GM19463 (cell line): ENCODE data around the gene RDH14.

Experiments
- ATAC-seq: cut with Tn5 transposase; IDR thresholded peaks from one replicate; pipeline ENCODE4 v1.9.1; 2021; ENCODE audit warnings: mild to moderate bottlenecking, moderate library complexity; ENCODE audit not compliant: unreplicated experiment

The RDH14 gene

DNA sequence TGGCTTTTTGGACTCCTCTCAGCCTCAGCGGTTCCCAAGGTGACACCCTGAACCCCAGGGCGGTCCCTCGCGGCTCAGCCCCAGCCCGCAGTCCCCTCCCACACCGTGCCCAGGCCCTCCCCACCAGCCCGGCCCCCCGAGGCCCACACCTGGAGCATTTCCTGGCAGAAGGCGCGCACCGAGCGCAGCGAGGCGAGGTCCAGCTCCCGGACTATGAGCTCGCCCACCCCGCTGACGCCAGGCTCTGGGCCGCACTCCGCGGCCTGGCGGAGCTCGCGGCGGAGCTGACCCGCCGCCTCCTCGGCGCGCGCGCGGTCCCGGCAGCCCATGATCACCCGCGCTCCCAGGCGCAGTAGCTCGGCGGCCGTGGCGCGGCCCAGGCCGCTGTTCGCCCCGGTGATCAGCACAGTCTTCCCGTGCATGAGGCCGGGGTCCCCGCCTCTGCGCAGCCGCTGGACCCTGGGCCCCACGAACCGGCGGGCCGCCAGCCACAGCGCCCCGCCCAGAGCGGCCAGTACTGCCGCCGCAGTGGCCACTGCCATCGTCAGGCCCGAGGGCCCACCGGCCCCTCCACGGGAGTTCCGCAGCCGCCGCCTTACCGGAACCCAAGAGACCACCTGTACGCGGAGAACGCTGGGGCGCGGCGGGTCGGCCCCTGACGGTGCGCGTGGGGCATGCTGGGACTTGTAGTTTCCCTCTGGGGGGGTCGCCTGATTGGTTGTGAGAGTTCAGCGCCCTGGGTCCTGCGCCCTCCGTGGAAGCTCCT lies at the start of gene RDH14:
TSS of gene RDH14 (minus strand) at position 623 of the 766 bp plus-strand sequence. CDS start at position 542, 81 bp downstream.
- peak; percentile 90 for ATAC-seq

GRCh38 chr2:18610090-18610489 lies 49.6 kb upstream of the RDH14 start:
- ATAC-seq: no peak

- ATAC-seq: no peak
Measured at GRCh38 chr2:18605115-18605514, 44.7 kb upstream of the RDH14 start.

DNA sequence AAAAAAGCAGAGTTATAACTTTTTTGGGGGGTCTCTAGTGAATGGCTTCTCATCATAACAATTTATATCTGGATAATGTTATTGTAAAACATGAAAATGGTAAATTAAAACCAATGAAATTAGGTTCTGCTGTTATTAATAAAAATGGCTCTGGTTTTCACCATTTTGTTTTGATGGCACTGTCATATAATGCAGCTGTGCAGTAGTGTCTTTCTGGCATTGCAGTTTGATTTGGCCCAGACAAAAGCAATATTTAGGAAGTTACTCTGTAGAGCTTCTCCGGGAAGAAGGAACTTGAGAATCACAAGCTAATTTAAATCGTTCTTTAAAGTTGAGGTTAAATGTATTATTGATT lies 44.1 kb upstream of the RDH14 start:
- ATAC-seq: no peak

- no peak for ATAC-seq
Measured at GRCh38 chr2:18603854-18604530, 43.5 kb upstream of the RDH14 start.

DNA sequence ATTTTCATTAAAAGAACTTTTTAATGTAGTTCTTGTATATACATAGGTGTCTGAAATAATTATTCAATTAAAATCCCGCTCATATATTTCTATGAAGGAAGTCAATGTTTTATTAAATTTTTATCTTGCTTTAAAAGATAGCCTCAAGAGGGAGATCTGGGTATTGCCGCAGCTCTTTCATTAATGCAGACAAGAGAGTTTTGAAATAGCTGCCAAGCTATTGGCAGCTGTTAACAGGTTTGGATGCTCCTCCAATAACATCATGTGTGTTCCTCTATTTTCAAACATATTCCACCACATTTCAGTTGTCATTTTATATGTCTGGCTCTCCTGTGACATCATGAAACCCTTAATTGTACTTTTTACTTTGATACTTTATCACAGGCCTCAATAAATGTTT lies 41.8 kb upstream of the RDH14 start:
- no peak for ATAC-seq

DNA sequence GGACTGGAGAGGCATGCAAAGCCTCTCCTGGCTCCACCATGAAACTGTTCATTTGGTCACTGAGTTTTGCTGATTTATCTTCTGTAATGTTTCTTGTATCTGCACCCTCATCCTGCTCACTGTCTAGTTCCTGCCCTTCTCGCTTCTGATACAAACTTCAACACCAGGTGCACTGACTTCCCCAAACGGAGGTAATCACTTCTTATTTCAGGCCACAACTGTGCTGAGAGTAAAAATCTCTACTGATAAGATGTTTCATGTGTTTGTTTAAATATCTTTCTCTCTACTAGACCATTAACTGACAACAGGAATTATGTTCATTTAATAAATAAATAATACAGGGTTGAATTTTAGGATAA lies 39.8 kb upstream of the RDH14 start:
- ATAC-seq: no peak

DNA sequence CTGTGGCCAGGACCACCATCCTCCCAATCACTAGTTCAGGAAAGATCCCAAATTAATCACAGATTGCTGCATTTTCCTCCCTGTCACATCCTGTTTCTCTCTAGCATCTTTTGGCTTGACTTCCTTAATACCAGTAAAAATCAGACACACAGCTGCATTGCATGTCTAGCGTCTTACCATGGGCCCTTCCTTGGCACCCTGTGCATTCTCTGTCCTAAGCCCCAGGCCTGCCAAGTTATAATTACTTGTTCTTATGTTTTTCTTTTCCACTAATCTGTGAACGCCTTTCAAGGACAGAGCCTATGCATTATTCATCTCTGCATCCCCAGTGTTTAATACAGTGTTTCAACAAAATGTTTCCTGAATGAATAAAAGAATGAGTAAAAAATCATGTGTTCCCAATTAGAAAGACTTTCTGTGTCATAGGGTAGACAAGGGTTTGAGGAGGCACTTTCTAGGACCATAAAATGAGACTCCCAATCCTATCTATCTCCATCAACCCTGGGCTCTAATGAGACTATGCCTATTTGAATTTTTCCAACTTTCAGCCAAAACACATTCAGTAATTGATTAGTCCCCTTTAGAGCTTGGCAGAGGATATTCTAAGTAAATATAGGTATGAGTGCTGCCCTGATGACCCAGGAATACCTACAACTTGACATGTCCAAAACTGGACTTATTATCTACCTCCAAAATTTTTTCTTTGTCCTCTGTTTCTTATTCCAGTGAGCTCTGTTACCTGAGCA lies 39.2 kb upstream of the RDH14 start:
- no peak for ATAC-seq

DNA sequence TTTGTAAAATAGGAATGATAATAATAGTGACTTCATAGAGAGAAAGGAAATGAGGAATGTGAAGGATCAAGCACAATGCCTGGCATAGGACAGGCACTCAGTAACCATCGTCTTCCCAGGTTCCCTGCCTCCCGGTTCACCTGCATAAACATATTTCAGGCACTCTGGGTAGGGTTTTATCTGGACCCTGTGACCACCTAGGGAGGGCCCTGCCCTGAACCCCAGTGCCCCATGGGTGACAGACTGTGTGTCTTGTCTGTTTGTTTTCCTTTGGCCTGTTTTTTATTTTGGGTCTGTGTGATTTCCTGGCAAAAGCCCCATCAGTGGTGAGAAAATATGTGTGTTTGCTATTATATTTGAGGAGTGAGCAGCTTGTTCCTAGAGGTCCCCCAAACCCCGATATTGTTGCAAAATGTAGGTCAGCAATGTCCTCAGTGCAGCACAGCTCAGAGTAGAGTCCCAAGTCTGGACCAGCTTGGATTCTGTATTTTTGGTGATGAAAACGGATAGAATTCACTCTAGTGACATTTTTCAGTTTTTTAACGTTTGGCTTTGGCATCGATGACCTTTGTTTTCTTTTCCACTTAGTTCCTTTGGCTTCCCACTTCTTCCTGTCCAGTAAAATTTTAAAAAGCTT lies 38.5 kb upstream of the RDH14 start:
- ATAC-seq: no peak

GRCh38 chr2:18597618-18598017 lies 37.2 kb upstream of the RDH14 start:
- no peak for ATAC-seq

DNA sequence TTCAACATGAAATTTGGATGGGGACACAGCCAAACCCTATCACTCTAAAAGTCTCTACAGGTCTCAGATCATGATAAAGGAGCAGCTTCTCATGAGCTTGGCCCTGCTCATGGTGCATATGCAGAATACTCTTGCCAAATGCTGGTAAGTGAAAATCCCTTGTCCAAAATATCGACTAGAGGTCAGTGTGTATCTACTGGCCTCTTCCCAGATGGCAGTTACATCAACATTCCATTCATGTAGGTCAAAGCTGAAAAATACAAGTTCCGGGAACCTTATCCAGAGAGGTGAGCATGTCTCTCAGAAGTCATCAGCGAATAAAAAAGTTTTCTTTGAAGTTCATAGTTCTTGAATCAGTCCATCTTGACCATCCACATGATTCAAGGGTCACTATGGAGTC lies 36.5 kb upstream of the RDH14 start:
- ATAC-seq: no peak

DNA sequence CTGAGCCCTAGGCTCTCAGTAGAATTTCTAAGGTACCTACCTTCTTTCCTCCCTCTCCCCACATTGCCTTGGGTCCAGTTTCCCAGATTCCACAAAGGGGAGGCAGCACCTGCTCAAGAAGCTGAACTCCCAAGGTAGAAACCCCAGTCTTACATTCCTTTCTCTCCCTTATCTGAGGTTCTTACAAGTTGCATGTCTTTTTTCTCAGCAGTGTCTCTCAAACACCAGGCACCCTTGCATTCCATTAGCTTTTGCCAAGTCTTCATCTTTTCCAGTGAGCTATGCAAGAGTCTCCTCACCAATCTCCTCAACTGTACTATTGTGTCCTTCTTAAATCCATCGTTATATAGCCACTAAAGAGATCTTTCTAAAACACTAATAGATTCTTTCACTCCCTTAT lies 33.0 kb upstream of the RDH14 start:
- ATAC-seq: no peak

- ATAC-seq: no peak
Measured at GRCh38 chr2:18592372-18592771, 31.9 kb upstream of the RDH14 start.

DNA sequence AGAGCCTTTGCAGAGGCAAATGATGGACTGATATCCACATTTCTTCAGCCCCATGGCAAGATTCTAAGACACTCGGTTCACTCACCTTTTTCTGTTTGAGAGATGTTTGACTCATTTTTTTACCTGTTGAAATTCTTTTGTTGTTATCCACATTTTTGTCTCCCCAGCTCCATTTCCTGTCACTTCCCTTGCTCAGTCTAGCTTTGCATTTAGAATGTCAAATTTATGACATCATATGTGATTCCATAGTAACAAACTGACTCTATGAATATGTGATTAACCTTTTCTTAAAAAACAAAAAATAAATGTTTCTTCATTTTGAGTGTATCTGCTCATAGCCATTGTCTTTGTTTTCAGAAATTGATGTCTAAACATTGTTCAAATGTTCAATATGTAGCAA lies 28.9 kb upstream of the RDH14 start, which contains the start of gene NT5C1B:
TSS of gene NT5C1B (minus strand) at position 216 of the 400 bp plus-strand sequence. CDS start at position 115, 101 bp downstream.
- no peak for ATAC-seq

DNA sequence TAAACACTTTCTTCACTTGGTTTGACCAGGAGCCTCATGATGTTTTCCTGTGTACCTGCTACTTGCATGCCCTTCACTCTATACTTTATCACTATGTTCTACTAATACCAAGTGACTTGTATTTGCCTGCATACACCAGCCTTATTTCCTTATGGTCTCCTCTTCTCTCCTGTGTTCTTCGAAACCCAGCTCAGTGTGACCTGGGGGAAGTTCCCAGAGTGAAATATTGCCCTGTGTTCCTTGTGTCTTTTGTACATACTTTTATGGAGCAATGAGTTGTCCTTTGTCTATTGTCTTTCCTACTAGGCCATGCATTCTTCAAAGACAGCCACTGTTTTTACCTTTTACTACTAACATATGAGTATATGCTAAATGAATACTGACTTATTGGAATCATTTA lies 28.3 kb upstream of the RDH14 start:
- no peak for ATAC-seq

DNA sequence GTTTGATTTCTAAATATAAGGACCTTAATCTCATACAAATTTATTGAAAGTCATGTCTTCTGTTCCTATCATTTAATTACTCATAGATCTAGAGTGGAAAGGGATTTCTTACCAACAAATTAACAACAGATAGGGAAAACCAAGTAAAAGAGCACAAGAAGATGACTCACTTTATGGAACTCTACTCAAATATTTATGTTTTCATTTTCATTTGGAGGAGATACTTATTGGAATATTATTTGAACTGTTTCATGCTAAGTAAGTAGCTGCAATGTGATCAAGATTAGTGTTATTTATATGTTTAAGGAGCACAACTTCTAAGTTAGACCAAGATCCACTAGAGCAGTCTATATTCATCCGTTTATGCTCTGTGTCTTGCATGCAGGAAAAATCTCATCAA lies 27.6 kb upstream of the RDH14 start:
- ATAC-seq: no peak

DNA sequence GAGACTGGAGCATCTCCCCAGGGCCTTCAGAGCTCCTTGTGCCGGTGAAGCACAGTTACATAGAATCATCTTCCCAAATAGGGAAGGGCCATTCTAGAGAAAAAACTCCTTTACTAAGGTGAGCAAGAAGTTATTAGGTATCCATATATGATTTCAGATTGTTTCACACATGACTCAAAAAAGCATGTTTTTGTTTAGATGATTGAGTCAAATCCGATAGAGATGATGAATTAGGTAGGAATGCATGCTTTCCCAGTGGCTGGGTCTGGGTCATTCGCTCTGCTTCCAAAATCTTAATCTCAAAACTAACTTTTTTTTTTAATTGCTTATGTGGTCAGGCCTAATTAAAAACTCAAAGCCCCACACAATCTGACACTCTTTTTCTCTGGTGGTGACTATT lies 25.1 kb upstream of the RDH14 start:
- ATAC-seq: no peak

DNA sequence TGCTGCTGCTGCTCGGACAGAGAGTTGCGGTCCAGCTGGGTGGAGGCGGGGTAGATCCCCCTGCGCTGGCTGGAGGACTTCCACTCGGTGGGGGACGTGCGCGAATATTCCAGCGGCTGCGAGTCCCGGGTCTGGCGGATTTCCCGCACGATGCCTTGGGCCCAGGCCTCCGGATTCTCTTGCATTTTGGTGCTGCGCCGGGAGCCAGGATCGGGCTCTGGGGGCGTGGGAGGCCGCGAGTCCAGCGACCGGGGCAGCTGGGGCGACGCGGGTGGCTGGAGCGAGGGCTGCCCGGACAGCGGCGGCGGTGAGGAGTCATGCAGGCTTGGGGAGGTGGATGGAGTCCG lies 24.1 kb upstream of the RDH14 start:
- no peak for ATAC-seq

- ATAC-seq: no peak
Measured at GRCh38 chr2:18583905-18584607, 23.6 kb upstream of the RDH14 start.

DNA sequence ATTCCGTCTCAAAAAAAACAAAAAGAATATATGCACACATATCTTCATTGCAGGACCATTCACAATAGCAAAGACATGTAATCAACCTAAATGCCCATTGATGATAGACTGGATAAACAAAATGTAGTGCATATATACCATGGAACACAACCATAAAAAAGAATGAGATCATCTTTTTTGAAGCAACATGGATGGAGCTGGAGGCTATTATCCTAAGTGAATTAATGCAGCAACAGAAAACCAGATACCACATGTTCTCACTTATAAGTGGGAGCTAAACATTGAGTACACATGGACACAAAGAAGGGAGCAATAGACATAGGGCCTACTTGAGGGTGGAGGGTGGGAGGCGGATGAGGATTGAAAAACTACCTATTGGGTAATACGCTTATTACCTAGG lies 20.2 kb upstream of the RDH14 start:
- ATAC-seq: no peak

GRCh38 chr2:18578033-18578432 lies 17.6 kb upstream of the RDH14 start:
- no peak for ATAC-seq
